22Rv1 (cell line): ENCODE measurements around the gene CDT1.

Experiments used
- ZFX ChIP-seq: fragments of 450-650 bp; IDR thresholded peaks from 2 replicates; pipeline ENCODE4 v1.6.1; 2017; ENCODE audit warnings: antibody characterized with exemption, borderline replicate concordance
- TF ChIP-seq, protein P1 (sequence below): fragments of 450-650 bp; IDR thresholded peaks from 2 replicates; pipeline ENCODE4 v1.5.1; 2017; ENCODE audit warnings: mild to moderate bottlenecking

DNA sequence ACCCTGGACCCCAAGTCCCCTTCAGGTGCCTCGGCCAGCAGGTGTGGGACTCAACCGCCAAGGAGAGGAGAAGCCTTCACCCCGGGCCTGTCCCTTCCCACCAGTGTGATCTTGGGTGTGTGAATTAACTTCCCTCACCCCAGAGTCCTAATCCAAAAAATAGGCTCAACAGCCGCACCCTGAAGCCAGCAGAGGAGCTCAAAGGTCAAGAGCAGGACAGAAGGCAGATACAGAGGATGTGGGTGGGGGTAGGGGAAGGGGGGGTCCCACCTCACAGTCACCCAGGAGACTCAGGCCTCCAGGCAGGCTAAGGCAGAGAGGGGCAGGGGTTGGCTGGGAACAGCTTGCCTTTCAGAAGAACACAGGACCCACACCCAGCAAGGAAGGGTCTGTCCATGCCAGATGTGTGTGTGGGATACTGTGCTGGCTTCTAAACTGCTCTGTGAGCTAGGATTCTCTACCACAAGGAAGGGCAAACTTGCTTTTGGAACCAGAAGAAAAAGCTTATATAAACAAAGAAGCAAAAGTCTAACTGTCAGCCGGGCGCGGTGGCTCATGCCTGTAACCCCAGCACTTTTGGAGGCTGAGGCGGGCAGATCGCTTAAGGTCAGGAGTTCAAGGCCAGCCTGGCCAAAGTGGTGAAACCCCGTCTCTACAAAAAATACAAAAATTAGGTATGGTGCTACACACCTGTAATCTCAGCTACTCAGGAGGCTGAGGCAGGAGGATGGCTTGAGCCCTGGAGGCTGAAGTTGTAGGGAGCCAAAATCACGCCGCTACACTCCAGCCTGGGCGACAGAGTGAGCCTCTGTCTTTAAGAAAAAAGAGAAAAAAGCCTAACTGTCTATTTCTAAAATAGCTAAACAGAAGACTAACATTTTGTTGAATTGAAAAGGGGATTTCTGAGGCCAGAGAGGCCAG, 23.2 kb upstream of the CDT1 start:
- TF ChIP-seq, protein P1, sequence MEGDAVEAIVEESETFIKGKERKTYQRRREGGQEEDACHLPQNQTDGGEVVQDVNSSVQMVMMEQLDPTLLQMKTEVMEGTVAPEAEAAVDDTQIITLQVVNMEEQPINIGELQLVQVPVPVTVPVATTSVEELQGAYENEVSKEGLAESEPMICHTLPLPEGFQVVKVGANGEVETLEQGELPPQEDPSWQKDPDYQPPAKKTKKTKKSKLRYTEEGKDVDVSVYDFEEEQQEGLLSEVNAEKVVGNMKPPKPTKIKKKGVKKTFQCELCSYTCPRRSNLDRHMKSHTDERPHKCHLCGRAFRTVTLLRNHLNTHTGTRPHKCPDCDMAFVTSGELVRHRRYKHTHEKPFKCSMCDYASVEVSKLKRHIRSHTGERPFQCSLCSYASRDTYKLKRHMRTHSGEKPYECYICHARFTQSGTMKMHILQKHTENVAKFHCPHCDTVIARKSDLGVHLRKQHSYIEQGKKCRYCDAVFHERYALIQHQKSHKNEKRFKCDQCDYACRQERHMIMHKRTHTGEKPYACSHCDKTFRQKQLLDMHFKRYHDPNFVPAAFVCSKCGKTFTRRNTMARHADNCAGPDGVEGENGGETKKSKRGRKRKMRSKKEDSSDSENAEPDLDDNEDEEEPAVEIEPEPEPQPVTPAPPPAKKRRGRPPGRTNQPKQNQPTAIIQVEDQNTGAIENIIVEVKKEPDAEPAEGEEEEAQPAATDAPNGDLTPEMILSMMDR: no peak
- TF ChIP-seq ZFX: no peak
